GM19351 (cell line): ENCODE data around the gene ANKRD45.
"Not testable (repeated sequence)": the region's sequence is repeated elsewhere in the genome, so short reads cannot be mapped to it uniquely, and the experiment has no call there.

ENCODE experiments used
- ATAC-seq: cut with Tn5 transposase; IDR thresholded peaks from one replicate; pipeline ENCODE4 v1.9.1; 2021; ENCODE audit warnings: mild to moderate bottlenecking, moderate library complexity; ENCODE audit not compliant: unreplicated experiment

Gene ANKRD45

GRCh38 chr1:173669491-173669941 is at the start of gene ANKRD45:
ANKRD45 (minus strand) TSS chr1:173669851; CDS start chr1:173659418, 10,433 bp downstream.
- no peak for ATAC-seq

GRCh38 chr1:173717238-173717637 is 47.6 kb upstream of the ANKRD45 start:
- ATAC-seq, result no peak

- ATAC-seq, result no peak
Observed at GRCh38 chr1:173715538-173715844, 45.8 kb upstream of the ANKRD45 start.

GRCh38 chr1:173714759-173715537 is 45.3 kb upstream of the ANKRD45 start, which contains the start of gene KLHL20:
KLHL20 (plus strand) TSS chr1:173714981; CDS start chr1:173716044, 1,063 bp downstream.
- ATAC-seq, result peak; percentile 90

GRCh38 chr1:173714441-173714758 is 44.7 kb upstream of the ANKRD45 start:
- ATAC-seq, result no peak

GRCh38 chr1:173708787-173709186 is 39.1 kb upstream of the ANKRD45 start:
- no peak for ATAC-seq

- no peak for ATAC-seq
Observed at GRCh38 chr1:173705117-173705516, 35.5 kb upstream of the ANKRD45 start.

- no peak for ATAC-seq
Observed at GRCh38 chr1:173702736-173703135, 33.1 kb upstream of the ANKRD45 start.

- ATAC-seq, result not testable (repeated sequence)
Observed at GRCh38 chr1:173701299-173701698, 31.6 kb upstream of the ANKRD45 start.

GRCh38 chr1:173693238-173693637 is 23.6 kb upstream of the ANKRD45 start:
- no peak for ATAC-seq

- ATAC-seq, result no peak
Observed at GRCh38 chr1:173688300-173688699, 18.6 kb upstream of the ANKRD45 start.

- not testable (repeated sequence) for ATAC-seq
Observed at GRCh38 chr1:173685121-173685520, 15.5 kb upstream of the ANKRD45 start.

GRCh38 chr1:173683838-173684237 is 14.2 kb upstream of the ANKRD45 start:
- not testable (repeated sequence) for ATAC-seq

- ATAC-seq, result no peak
Observed at GRCh38 chr1:173682184-173682583, 12.5 kb upstream of the ANKRD45 start.

- not testable (repeated sequence) for ATAC-seq
Observed at GRCh38 chr1:173680152-173680551, 10.5 kb upstream of the ANKRD45 start.

GRCh38 chr1:173674496-173674895 is 4.8 kb upstream of the ANKRD45 start:
- ATAC-seq, result not testable (repeated sequence)

GRCh38 chr1:173666646-173667045 is 3.0 kb downstream of the ANKRD45 start:
- ATAC-seq, result no peak

- no peak for ATAC-seq
Observed at GRCh38 chr1:173663159-173663558, 6.5 kb downstream of the ANKRD45 start.

- ATAC-seq, result no peak
Observed at GRCh38 chr1:173661763-173662162, 7.9 kb downstream of the ANKRD45 start.

GRCh38 chr1:173661271-173661670 is 8.4 kb downstream of the ANKRD45 start:
- ATAC-seq, result no peak

GRCh38 chr1:173660306-173660705 is 9.3 kb downstream of the ANKRD45 start:
- no peak for ATAC-seq

- ATAC-seq, result no peak
Observed at GRCh38 chr1:173648880-173649605, 20.6 kb downstream of the ANKRD45 start.
